Measurements from ENCODE around the gene NPLOC4.
"Not testable (repeated sequence)": the region's sequence is repeated elsewhere in the genome, so short reads cannot be mapped to it uniquely, and the experiment has no call there.

The NPLOC4 gene

DNA sequence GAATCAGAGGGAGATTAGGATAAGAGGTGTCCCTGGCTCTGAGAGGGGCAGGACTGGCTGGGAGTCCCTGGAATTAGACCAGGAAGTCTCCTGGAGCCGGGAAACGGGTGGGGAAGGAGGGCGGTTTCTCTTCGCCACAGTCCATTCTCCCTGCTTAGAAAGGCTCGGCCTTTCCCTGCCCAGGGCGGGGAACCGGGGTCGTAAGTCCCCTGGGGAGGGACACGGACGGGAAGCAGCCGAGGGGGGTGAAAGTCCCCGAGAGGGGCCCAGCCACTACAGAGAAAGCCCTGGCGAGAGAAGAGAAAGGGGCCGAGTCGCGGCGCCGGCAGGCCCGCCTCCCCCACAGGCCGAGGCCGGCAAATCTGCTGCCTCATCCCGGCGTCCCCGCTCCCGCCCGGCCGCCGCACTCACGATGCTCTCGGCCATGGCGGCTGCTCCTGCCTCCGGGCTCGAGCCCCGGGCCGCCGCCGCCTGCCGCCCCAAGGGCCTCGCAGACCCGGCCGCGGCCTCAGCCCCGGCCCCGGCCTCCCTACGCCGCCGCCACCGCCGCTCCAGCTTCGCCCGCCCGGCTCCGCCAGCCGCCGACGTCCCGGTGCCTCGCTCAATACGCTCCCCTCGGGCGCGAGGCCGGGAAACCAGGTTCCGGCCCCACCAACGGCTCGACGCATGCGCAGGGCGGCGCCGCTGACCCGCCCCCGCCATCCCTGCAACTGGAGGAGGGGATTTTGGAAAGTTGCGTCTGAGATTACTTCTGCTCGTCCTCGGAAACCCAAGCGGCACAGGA, at the start of gene NPLOC4, which contains the start of gene TSPAN10:
Gene NPLOC4, minus strand, starts transcription at position 608 of the 784 bp plus-strand sequence. Its CDS starts 182 bp downstream, at position 426.
Gene TSPAN10, plus strand, starts transcription at position 692 of the 784 bp plus-strand sequence. CDS start 5,217 bp downstream, outside the sequence.
- DNase-seq (ENCODE audit: low read depth in 4 of 4, low spot score in 1 of 4), result peak; percentile 63 to 84 (median 82)

DNA sequence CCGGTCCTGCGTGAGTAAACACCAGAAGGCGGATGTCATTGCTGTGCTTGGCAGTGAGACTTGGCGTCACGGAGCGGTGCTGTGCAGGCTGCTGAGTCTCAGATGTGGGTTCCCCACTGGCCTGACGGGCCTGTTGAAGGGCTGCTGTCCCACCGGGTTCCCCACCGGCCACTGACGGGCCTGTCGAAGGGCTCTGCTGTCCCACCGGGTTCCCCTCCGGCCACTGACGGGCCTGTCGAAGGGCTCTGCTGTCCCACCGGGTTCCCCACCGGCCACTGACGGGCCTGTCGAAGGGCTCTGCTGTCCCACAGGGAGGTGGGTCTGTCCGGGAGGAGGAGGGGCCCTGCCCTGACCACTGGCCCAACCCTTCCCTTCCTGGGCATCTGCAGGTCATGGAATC, 49.7 kb upstream of the NPLOC4 start:
- DNase-seq (ENCODE audit: low read depth in 4 of 4, low spot score in 1 of 4), result no peak

DNA sequence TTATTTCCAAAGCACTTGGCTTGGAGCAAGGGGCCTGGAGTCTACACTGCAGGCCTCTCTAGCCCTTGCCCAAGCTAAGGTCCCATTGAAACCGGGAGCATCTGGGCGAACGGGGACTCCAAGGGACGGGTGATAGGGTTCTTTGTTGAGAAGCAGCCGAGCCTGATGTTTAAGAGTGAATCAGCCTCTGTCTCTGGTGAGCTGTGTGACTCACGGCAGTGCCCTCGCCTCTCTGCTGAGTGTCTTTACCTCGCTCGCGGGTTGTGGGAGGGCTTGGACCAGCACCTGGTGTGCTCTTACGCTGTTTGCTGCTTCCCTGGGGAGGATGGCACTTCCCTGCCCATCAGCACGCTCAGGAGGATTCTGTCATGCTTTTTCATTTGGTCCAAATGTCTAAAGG, 48.2 kb upstream of the NPLOC4 start:
- DNase-seq (ENCODE audit: low read depth in 4 of 4, low spot score in 1 of 4), result peak in 1 of 4 experiments; percentile 46

- DNase-seq (ENCODE audit: low read depth in 4 of 4, low spot score in 1 of 4), result no peak
Observed at GRCh38 chr17:81684442-81684911, 47.6 kb upstream of the NPLOC4 start.

DNA sequence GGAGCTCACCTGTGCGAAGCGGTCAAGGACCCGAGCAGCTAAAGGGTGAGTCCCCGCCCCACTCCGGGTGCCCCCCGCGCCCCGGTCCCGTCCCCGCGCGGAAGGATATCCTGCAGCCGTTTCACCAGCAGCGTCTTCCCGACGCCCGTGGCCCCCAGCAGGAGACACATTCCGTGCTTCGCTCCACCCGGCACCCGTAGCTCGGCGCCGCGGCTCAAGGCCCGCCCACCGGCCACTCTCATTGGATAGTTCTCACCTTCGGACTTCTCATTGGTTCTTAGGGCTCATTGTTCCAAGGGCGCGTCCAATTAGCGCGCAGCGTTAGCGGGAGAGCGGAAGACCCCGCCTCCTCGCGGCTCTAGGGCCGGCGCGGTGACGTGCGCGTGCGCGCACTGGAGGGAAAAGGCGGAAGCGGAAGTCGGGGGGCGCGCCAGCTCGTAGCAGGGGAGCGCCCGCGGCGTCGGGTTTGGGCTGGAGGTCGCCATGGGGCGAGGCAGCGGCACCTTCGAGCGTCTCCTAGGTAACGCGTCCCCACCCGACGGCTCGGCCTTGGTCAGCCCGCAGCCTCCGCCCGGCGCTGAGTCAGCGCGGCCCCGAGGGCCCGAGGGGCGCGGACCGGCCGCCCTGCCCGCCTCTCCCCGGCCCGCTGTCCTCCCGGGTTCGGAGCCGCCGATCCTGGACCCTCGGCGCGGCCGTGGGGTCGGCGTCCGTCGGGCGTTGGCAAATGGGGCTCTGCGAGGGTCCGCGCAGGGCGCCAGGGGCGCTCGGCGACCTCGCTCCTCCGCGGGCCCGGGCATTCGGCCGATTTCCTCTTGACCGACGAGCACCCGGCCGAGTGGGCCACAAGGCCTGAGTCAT, 46.9 kb upstream of the NPLOC4 start, which contains the start of the genes ARL16 and HGS:
Gene ARL16, minus strand, starts transcription at position 214 of the 858 bp plus-strand sequence. Its CDS starts 44 bp downstream, at position 170.
Gene HGS, plus strand, starts transcription at position 428 of the 858 bp plus-strand sequence. Its CDS starts 56 bp downstream, at position 484.
- peak; percentile 88 to 96 (median 90) for DNase-seq (ENCODE audit: low read depth in 4 of 4, low spot score in 1 of 4)

- DNase-seq (ENCODE audit: low read depth in 4 of 4, low spot score in 1 of 4), result no peak
Observed at GRCh38 chr17:81683208-81683583, 46.3 kb upstream of the NPLOC4 start.

DNA sequence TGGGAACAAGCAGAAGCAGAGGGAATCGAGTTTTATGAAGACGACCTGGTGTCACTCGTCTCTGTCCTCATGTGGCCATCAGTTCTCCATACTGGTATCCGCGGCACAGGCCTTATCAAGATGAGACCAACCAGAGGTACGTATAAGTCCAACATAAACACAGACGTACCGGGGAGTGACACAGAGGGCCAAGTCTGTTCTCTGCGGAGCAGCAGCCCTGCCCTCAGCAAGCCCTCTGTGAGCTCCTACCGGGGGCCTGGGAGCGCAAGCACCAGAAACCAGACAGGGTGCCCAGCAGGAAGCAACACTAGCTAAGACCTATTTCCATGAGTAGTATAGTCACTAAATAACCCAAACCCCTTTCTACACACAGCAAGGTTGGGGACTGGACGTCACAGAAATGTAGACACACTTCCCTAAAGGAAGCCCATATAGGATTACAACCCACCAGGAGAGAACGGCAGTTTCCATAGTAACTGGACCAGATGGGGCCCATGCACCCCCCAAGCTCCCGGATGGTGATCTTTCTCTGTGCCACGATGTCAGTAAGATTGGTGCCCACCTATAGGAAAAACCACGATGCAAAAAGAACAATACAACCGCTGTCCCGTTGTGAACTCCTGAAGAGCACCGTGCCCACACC, 45.8 kb upstream of the NPLOC4 start:
- DNase-seq (ENCODE audit: low read depth in 4 of 4, low spot score in 1 of 4), result no peak

GRCh38 chr17:81681672-81682071, 44.8 kb upstream of the NPLOC4 start:
- DNase-seq (ENCODE audit: low read depth in 4 of 4, low spot score in 1 of 4), result no peak

DNA sequence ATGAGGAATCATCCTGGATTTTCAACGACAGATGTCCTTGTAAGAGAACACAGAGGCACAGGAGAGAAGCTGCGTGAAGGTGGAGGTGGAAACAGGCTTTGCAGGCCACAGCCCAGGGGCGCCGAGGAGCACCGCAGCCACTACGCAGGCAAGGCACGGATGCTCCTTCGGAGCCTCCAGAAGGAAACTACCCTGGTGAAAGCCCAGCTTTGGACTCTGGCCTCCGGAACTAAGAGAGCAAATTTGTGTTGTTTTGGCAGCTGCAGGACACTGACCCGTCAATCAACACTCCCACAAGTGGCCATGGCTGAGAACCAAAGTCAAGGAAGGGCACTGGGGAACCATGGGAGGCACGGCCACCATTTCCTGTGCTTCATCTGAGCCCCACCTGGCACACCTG, 43.2 kb upstream of the NPLOC4 start:
- no peak for DNase-seq (ENCODE audit: low read depth in 4 of 4, low spot score in 1 of 4)

DNA sequence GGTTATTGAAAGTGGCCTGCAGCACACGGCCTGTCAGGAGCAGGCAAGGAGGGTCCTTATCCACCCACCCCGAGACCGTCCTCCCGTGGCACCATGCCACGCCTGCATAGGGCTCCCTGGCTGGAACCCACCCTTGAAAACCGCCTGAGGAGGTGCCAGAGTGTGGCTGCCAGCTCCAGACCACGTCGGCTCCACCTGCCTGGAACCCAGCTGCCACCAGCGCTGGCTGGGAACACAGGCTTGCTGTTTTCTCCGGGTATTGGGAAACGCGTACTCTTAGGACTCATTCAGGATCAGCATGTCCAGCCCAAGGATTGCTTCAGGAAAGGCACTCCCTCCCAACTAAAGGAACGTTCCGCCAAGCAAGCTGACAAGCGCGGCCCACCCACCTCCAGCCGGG, 40.0 kb upstream of the NPLOC4 start:
- DNase-seq (ENCODE audit: low read depth in 4 of 4, low spot score in 1 of 4), result no peak

DNA sequence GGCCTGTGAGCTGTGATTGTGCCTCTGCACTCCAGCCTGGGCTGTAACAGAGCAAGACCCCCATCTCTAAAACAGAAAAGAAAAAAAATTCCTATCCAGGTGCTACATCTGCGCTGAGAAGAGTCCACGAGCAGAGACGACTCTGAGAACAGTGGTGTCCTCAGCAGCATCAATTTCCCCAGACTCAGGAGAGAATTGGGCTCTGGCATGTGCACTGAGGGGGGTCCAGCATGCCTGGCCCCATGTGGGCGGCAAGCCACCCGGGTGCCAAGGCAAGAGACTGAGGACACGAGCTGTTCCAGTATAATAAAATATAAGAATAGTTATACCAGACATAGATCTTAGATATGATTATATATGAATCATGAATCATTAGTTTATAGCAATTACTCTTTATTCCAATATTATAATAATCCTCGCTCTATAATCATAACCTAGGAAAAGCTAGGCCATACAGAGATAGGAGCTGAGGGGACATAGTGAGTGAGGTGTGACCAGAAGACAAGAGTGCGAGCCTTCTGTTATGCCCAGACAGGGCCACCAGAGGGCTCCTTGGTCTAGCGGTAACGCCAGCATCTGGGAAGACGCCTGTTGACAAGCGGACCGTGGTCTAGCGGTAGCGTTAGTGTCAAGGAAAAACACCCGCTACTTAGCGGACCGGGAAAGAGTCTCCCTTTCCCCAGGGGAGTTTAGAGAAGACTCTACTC, 38.8 kb upstream of the NPLOC4 start:
- not testable (repeated sequence) for DNase-seq (ENCODE audit: low read depth in 4 of 4, low spot score in 1 of 4)

GRCh38 chr17:81673561-81674258, 36.8 kb upstream of the NPLOC4 start:
- no peak for DNase-seq (ENCODE audit: low read depth in 4 of 4, low spot score in 1 of 4)

DNA sequence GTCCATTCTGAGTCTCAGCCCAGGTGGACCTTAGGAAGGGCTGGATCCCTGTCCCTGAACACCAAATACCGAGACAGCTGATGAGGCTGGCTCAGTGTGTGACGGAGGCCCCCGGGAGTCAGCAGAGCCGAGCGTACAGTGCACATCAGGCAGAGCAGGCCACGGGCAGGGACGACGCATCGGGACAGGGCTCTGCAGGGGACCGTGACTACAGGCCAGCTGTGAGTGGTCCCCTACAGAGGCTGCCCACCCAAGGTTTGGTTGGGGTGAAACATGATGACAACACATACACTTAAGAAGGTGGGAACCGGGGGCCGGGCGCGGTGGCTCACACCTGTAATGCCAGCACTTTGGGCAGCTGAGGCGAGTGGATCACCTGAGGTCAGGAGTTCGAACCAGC, 36.0 kb upstream of the NPLOC4 start:
- DNase-seq (ENCODE audit: low read depth in 4 of 4, low spot score in 1 of 4), result no peak

DNA sequence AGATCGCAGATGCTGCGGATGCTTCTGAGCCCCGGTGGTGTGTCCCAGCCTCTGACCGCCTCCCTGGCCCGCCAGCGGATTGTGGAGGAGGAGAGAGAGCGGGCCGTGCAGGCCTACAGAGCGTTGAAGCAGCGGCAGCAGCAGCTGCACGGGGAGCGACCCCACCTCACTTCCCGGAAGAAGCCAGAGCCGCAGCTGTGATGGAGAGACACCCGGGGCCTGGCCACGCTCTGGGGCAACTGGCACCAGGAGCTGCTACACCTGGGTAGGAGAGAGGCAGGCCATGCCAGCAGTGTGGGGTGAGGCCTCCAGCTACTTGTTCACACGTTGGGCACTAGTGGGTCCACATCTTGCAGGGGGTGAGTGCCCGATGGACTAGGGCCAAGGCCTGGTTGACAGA, 35.6 kb upstream of the NPLOC4 start:
- no peak for DNase-seq (ENCODE audit: low read depth in 4 of 4, low spot score in 1 of 4)

DNA sequence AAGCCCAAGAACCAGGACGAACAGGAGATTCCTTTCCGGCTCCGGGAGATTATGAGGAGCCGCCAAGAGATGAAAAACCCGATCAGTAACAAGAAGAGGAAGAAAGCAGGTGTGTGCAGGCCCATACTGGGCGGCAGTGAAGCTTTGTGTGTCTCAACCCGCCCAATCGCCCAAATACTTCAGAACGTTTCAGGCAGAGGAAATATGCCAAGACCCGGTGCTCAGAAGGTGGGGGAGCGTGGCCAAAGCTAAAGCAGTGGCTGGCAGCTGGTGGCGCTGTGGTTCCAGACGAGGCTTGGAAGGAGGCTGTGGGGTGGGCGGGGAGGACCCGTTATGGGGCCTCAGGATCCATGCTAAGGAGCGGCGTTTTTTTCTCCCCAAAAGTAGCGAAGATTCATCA, 30.8 kb upstream of the NPLOC4 start:
- no peak for DNase-seq (ENCODE audit: low read depth in 4 of 4, low spot score in 1 of 4)

GRCh38 chr17:81666342-81667191, 29.7 kb upstream of the NPLOC4 start, which contains the start of the genes CCDC137 and OXLD1:
Gene CCDC137, plus strand, starts transcription at chr17:81666737. Its CDS starts 30 bp downstream, at chr17:81666767.
Gene OXLD1, minus strand, starts transcription at chr17:81666605. Its CDS starts 28 bp downstream, at chr17:81666577.
- peak; percentile 78 to 91 (median 86) for DNase-seq (ENCODE audit: low read depth in 4 of 4, low spot score in 1 of 4)

- DNase-seq (ENCODE audit: low read depth in 4 of 4, low spot score in 1 of 4), result no peak
Observed at GRCh38 chr17:81666092-81666341, 29.1 kb upstream of the NPLOC4 start.

GRCh38 chr17:81665205-81666091, 28.5 kb upstream of the NPLOC4 start:
- DNase-seq (ENCODE audit: low read depth in 4 of 4, low spot score in 1 of 4), result peak in 3 of 4 experiments; percentile 43 to 66 (median 53)
